HUES64 (cell line): ENCODE results near the gene FADS3.

Source experiments
- H3K27ac ChIP-seq: 2 replicates; pipeline ENCODE4 v1.7.0; 2013; ENCODE audit warnings: low read depth, low read length, inconsistent platforms
- H3K27me3 ChIP-seq: 2 replicates; pipeline ENCODE4 v1.6.1; 2013; ENCODE audit warnings: mild to moderate bottlenecking, low read length; ENCODE audit not compliant: insufficient read depth
- H3K36me3 ChIP-seq: 2 replicates; pipeline ENCODE4 v1.6.1; 2013; ENCODE audit warnings: mild to moderate bottlenecking, low read length; ENCODE audit not compliant: insufficient read depth
- H3K4me1 ChIP-seq: 2 replicates; pipeline ENCODE4 v1.6.1; 2013; ENCODE audit warnings: mild to moderate bottlenecking, low read length, moderate library complexity; ENCODE audit not compliant: insufficient read depth
- H3K4me3 ChIP-seq: 2 replicates; pipeline ENCODE4 v1.5.1; 2013; ENCODE audit warnings: mild to moderate bottlenecking, low read length, moderate library complexity
- H3K9ac ChIP-seq: 2 replicates; pipeline ENCODE4 v1.6.1; 2013; ENCODE audit warnings: mild to moderate bottlenecking, low read depth, low read length
- H3K9me3 ChIP-seq: 2 replicates; pipeline ENCODE4 v1.6.1; 2013; ENCODE audit warnings: low read depth, low read length; ENCODE audit not compliant: insufficient read depth
- WGBS: fragments of 150-250, 120-280 bp; methylation state at CpG from one replicate; pipeline ENCODE4 v1.1.7; 2013; ENCODE audit warnings: missing lambda C conversion rate; 5-methylcytosine and 5-hydroxymethylcytosine counted together

The FADS3 gene

GRCh38 chr11:61912991-61913698 lies 21.8 kb upstream of the FADS3 start:
- Histone ChIP-seq H3K27ac (no peak overlapping the region), H3K27me3 (peaks cover 18% of the 10 kb centered on the region), H3K9me3 (no peaks in the 10 kb centered on the region), H3K9ac (no peak overlapping the region), H3K4me3 (no peak overlapping the region), H3K36me3 (no peaks in the 10 kb centered on the region), H3K4me1 (peaks cover 8% of the 10 kb centered on the region)
- WGBS, result 88% methylated on average over 18 of the region's 18 CpGs

- 89% methylated on average over 6 of the region's 6 CpGs for whole genome bisulfite sequencing
- Histone ChIP-seq H3K36me3 (no peaks in the 10 kb centered on the region), H3K9me3 (no peaks in the 10 kb centered on the region), H3K27me3 (peaks cover 12% of the 10 kb centered on the region), H3K4me1 (peaks cover 8% of the 10 kb centered on the region), H3K4me3 (no peak overlapping the region), H3K9ac (no peak overlapping the region), H3K27ac (no peak overlapping the region)
Observed at GRCh38 chr11:61912530-61912898, 21.2 kb upstream of the FADS3 start.

GRCh38 chr11:61911701-61912529 lies 20.6 kb upstream of the FADS3 start:
- no peaks in the 10 kb centered on the region for H3K36me3 ChIP-seq
- H3K9ac ChIP-seq, result no peak overlapping the region
- H3K4me1 ChIP-seq, result peaks cover 8% of the 10 kb centered on the region
- H3K4me3 ChIP-seq, result no peak overlapping the region
- H3K27ac ChIP-seq, result no peak overlapping the region
- peaks cover 7% of the 10 kb centered on the region for H3K27me3 ChIP-seq
- 92% methylated on average over 17 of the region's 17 CpGs for WGBS
- no peaks in the 10 kb centered on the region for H3K9me3 ChIP-seq

- Histone ChIP-seq H3K4me3 (no peak overlapping the region), H3K36me3 (no peaks in the 10 kb centered on the region), H3K9me3 (no peaks in the 10 kb centered on the region), H3K9ac (no peak overlapping the region), H3K27me3 (peaks cover under 1% of the 10 kb centered on the region; the same call in 1 of the 2 replicates), H3K27ac (no peak overlapping the region), H3K4me1 (peaks cover 8% of the 10 kb centered on the region)
- 88% methylated on average over 7 of the region's 7 CpGs for WGBS
Observed at GRCh38 chr11:61911128-61911700, 19.9 kb upstream of the FADS3 start.

GRCh38 chr11:61910187-61911127 lies 19.1 kb upstream of the FADS3 start:
- Histone ChIP-seq H3K27me3 (no peaks in the 10 kb centered on the region), H3K4me1 (peaks cover 8% of the 10 kb centered on the region), H3K27ac (no peak overlapping the region), H3K4me3 (no peak overlapping the region), H3K36me3 (no peaks in the 10 kb centered on the region), H3K9ac (no peak overlapping the region), H3K9me3 (no peaks in the 10 kb centered on the region)
- 92% methylated on average over 13 of the region's 13 CpGs for WGBS

- Histone ChIP-seq H3K4me3 (no peak overlapping the region), H3K9me3 (no peaks in the 10 kb centered on the region), H3K27me3 (no peaks in the 10 kb centered on the region), H3K9ac (peak overlapping the region; percentile 7; the same call in 1 of the 2 replicates), H3K4me1 (peaks cover 14% of the 10 kb centered on the region), H3K36me3 (no peaks in the 10 kb centered on the region), H3K27ac (0 out of 2 replicates have a peak overlapping the region, but pooled peaks have one; percentile 18)
- 51% methylated on average over 10 of the region's 10 CpGs for WGBS
Observed at GRCh38 chr11:61908730-61909316, 17.5 kb upstream of the FADS3 start.

GRCh38 chr11:61907871-61908729 lies 16.8 kb upstream of the FADS3 start:
- H3K4me3 ChIP-seq, result no peak overlapping the region
- H3K36me3 ChIP-seq, result no peaks in the 10 kb centered on the region
- no peak overlapping the region for H3K27ac ChIP-seq
- peaks cover 14% of the 10 kb centered on the region for H3K4me1 ChIP-seq
- WGBS, result 94% methylated on average over 21 of the region's 21 CpGs
- H3K9me3 ChIP-seq, result no peaks in the 10 kb centered on the region
- peak overlapping the region; percentile 7; the same call in 1 of the 2 replicates for H3K9ac ChIP-seq
- H3K27me3 ChIP-seq, result no peaks in the 10 kb centered on the region

GRCh38 chr11:61907282-61907681 lies 15.9 kb upstream of the FADS3 start:
- Histone ChIP-seq H3K27ac (no peak overlapping the region), H3K9ac (no peak overlapping the region), H3K4me1 (peaks cover 14% of the 10 kb centered on the region), H3K9me3 (no peaks in the 10 kb centered on the region), H3K27me3 (no peaks in the 10 kb centered on the region), H3K36me3 (no peaks in the 10 kb centered on the region), H3K4me3 (no peak overlapping the region)
- 92% methylated on average over 19 of the region's 19 CpGs for WGBS

GRCh38 chr11:61906522-61906909 lies 15.2 kb upstream of the FADS3 start:
- Histone ChIP-seq H3K9me3 (no peaks in the 10 kb centered on the region), H3K36me3 (no peaks in the 10 kb centered on the region), H3K9ac (no peak overlapping the region), H3K27ac (no peak overlapping the region), H3K27me3 (no peaks in the 10 kb centered on the region), H3K4me1 (peaks cover 14% of the 10 kb centered on the region), H3K4me3 (no peak overlapping the region)
- 89% methylated on average over 14 of the region's 14 CpGs for WGBS
